GM21619 (cell line): ENCODE results near the gene LRRC45.

Source experiments
- ATAC-seq: cut with Tn5 transposase; IDR thresholded peaks from one replicate; pipeline ENCODE4 v1.9.1; 2021; ENCODE audit not compliant: unreplicated experiment

The LRRC45 gene

GRCh38 chr17:82007228-82007494 lies 15.9 kb upstream of the LRRC45 start:
- ATAC-seq, result no peak

DNA sequence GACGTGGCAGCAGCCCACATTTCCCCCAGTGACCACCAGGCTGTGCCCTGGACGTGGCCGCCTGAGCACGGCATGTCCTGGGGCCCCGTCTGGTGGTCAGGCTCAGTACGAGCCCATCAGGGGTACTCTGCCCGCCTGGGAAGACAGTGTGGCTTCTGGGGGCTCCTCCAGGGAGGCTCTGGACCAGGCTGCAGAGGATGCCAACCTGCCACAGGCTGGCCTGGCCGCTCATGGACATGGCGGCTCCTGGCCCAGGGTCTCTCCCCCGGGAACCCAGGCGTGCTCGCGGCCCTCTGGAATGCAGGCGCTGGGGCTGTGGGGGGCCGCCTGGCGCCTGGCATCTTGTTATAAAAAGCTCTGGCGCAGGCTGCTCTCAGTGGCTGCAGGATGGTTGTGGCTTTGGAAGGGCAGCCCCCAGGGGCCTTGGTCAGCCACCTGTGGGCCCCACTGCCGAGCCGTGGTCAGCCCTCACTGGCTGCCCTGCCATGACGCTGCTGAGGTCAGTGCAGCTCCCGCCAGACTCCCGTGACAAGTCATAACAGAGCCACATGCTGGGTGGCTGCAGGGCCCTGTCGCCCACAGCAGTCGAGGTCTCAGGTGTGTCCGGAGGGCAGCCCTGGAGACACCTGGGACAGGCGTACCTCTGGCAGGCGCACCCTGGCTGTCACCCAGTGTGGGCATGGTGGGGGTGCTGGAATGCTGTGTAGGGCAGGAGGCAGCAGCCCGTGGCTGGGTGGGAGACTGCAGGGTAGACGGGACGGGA lies 15.4 kb upstream of the LRRC45 start:
- ATAC-seq, result no peak

DNA sequence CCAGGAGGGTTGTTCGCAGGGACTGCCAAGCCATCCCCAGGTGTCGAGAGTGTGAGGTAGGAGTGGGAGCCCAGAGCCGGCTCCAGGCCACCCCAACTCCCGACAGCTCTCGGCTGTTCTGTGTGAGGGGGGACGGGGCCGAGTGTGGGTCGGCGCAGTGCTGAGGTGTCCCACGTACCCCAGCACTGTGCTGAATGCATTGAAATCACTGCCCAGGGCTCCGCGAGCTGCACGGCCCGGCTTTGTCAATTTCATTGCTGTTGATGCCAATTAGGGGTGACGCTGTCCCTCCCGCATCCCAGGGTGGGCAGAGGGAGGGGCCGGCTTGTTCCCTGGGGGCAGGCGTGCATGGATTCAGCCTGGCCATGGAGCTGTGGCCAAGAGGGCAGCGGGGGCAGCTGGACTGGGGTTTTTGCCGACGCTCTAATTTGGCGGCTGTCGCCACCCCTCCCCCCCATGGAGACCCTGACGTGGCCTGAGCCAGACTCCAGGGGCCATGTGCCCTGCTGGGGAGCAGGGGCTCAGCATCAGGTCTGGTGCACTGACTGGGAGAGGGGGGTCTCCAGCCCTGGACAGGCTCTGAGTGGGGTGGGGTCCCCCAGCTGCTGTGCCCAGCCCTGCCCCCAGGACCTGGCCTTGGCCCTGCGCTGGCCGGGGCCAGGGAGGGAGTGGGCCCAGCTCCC lies 14.7 kb upstream of the LRRC45 start:
- no peak for ATAC-seq

DNA sequence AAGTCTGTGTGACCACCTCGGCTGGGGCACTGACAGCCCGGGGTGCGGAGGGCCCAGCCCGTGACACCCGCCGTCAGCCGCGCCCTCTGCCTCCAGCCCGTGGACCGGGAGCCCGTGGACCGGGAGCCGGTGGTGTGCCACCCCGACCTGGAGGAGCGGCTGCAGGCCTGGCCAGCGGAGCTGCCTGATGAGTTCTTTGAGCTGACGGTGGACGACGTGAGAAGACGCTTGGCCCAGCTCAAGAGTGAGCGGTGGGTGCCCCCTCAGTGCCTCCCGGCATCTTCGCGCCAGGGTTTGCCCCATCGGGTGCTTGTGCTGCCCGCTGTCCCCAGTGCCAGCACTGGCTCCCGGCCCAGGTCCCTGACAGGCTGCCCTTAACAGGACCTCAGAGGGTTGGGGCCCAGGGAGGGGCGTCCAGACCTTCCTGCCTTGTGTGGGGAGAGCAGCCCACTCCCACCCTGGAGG lies 14.1 kb upstream of the LRRC45 start:
- no peak for ATAC-seq

GRCh38 chr17:82009413-82009812 lies 13.7 kb upstream of the LRRC45 start:
- no peak for ATAC-seq

- no peak for ATAC-seq
Measured at GRCh38 chr17:82010575-82011525, 12.3 kb upstream of the LRRC45 start.

DNA sequence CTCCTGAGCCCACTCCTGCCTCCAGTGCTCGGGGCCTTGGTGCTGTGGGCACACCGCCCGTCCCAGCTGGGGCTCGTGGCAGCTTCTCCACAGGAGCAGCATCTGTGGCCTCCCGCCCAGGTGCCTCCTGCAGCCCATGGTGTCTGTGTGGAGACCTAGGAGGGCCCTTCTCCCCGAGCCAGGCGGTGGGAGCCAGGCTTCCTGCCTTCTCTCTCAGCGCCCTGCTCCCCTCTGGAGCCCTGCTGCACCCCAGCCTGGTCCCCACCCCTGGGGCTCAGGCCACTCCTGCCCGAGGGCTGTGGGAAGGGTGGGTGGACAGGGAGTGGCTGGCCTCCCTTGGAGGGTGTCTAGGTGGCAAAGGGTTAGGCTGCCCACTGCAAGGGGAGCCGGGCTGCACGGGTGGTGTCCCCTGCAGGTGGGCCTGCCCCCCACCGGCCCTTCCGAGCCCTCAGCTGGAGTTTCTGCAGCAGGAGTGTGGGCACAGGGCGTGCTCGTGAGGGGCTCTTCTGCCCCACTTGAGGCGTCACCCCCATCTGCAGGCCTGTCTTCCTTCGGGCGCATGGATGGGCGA lies 11.4 kb upstream of the LRRC45 start:
- no peak for ATAC-seq

DNA sequence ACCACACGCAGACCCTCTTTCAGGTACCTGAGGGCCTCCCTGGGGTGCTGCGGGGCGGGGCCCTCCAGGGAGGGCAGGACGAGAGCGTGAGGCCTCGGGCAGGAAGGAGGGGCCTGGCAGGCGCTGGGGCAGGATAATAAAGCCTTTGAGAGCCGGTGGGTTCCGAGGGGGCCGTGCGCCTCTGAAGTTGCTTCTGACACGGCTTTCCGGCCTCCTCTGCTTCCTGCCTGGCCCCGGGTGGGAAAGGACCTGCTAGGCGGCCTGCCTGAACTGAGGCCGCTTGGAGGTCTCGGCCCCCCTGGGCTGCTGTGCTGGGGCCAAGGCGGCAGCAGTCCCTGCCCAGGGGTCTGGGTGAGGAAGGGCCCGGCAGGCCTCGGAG lies 10.9 kb upstream of the LRRC45 start:
- no peak for ATAC-seq

- ATAC-seq, result no peak
Measured at GRCh38 chr17:82012640-82013295, 10.3 kb upstream of the LRRC45 start.

DNA sequence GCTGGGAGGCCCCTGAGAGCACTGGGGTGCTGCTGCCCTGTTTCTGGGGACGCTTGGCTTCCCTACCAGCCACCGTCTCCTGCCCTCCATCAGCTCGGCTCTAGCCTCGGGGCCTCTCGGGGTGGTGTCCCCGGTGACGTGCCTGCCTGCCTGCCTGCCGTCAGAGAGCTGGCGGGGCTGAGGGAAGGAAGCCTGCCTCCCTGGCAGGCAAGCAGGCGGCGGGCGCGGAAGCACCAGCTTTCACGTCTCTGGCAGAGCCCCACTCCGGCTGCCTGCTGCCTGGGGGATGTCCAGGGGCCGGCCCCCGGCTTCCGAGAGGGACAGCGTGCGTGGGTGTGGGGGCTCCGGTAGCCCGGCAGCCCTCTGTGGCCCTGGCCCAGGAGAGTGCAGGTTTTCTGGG lies 9.8 kb upstream of the LRRC45 start:
- ATAC-seq, result no peak

DNA sequence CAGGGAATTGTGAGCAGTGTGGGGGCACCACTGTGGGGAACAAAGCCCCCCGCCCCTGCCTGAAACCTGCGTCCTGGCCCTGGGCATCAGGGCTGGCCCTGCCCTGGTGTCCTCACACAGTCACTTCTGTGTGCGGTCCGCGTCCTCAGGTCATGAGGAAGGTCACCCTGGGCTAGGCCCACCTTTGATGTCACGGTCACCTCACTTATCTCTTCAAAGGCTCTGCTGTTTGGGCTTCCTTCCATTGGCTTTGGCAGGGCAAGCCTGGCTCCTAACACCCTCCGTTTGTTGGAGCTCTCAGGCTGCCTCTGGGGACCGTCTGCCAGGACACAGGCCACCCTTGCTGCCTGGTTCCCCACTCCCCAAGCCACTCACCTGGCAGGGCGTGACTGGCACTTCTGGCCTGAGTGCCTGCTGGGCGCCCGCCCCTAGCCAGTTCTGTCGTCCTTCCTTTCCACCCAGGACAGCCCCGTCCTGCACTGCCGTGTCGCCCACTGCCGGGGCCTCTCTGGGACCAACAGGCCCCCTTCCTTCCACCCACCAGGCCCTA lies 9.3 kb upstream of the LRRC45 start:
- no peak for ATAC-seq

GRCh38 chr17:82014432-82014831 lies 8.7 kb upstream of the LRRC45 start:
- ATAC-seq, result no peak

DNA sequence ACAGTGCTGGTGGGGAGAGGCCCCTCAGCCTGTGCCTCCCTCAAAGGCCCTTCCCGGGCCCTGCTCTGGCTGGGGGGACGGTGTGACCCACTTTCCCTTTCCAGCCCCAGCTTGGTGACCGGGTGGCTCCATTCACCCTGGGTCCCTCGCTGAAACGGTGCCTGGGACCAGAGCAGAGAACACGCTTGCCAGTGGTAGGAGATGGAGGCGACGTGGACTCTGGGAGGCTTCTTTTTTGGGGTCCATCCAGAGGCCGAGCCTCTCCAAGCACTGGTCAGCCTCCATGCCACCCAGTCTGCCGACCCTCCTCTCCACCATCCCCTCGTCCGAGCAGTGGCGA lies 8.2 kb upstream of the LRRC45 start:
- no peak for ATAC-seq

DNA sequence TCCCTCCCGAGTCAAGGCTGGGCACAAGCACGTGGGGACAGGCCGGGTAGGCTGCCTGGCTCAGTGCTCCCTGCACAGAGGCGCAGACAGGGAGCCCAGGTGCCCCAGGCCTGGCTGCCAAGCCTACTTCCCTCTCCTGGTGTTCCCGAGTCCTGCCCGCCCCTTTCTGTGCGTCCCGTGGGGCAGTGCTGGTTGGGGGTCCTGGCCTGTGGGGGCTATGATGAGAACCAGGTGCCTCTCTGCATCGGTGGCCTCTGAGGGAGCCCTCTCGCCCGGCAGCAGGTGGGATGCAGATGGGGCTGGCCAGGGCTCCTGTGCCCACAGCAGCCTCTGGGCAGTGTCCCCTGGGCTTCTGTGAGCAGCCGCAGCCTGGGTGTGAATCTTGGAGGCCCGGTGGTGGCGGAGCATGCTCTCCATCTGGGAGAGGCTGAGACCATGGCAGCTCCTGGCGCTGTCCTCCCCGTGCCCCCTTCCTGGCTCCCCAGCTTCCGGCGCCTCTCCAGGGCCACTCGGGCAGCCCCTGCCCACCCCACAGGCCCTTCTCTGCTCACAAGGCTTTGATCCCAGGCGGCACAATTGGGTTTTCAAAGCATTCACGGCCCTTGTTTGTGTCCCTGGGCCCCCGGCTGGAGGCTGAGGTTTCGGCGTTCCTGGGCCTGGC lies 7.7 kb upstream of the LRRC45 start:
- no peak for ATAC-seq

- no peak for ATAC-seq
Measured at GRCh38 chr17:82016061-82016874, 6.8 kb upstream of the LRRC45 start.

- ATAC-seq, result no peak
Measured at GRCh38 chr17:82016875-82017459, 6.1 kb upstream of the LRRC45 start.

GRCh38 chr17:82017612-82018151 lies 5.4 kb upstream of the LRRC45 start:
- no peak for ATAC-seq

DNA sequence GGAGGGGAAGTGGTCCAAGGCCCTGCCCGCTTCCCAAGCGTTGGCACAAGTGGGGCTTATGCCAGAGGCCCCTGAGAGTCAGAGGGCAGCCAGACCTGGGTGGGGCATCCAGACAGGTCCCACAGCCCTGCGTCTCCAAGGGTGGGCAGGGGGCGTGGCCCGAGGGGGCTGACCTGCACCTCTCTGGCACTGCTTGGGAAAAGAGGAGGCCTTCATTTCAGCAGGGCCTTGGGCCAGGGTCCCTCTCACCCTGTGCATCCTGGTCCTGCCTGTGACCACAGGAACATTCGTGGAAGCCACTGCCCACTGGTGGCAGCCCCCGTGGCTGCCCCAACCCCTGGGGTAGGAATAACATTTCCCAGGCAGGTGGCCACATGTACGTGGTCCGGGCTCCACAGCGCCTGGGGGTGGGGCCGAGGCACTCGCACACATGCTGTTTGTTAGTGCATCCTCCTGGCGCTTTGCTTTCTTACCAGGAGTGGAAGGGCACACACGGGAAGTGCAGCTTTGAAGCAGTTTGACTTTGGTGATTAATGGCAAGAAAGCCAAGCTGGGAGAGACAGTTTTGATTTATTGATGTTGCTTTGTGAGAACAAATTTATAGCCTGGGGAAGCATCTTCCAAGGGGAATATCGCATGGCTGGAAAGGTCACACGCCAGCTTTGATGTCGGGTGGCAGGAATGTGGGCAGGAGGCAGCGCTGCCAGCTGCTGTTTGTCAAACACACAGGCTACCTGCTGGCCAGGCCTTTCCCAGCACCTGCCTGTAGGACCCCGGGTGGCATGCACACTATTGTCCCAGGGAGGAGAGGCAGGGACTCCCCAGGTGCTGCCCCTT lies 4.7 kb upstream of the LRRC45 start:
- no peak for ATAC-seq
